GM23248 (cell line): Measurements from ENCODE around the gene PRR33. TPM values are rescaled to one million over a fixed set of nuclear protein-coding genes. Genes with fewer than 3 reads are reported as not detected.

Experiments used
- DNase-seq: peaks from one replicate; pipeline ENCODE4 v3.0.0-alpha.2; 2015
- H2AFZ ChIP-seq: fragments of 200-600 bp; sonication (generic); 2 replicates; pipeline ENCODE4 v1.6.1; 2016; ENCODE audit warnings: antibody characterized with exemption
- H3F3A ChIP-seq: fragments of 200-600 bp; sonication (generic); 2 replicates; pipeline ENCODE4 v1.6.1; 2016; ENCODE audit warnings: mild to moderate bottlenecking, antibody characterized with exemption, mixed run types; ENCODE audit not compliant: insufficient read depth
- H3K27ac ChIP-seq: fragments of 200-600 bp; sonication (generic); 2 replicates; pipeline ENCODE4 v1.5.1; 2016; ENCODE audit warnings: mild to moderate bottlenecking
- H3K27me3 ChIP-seq: fragments of 200-600 bp; sonication (generic); replicated peaks from 2 replicates; pipeline ENCODE4 v1.6.1; 2016; ENCODE audit warnings: mild to moderate bottlenecking; ENCODE audit not compliant: insufficient read depth
- H3K36me3 ChIP-seq: fragments of 200-600 bp; sonication (generic); 2 replicates; pipeline ENCODE4 v1.6.1; 2016; ENCODE audit warnings: low read depth, mild to moderate bottlenecking
- H3K4me1 ChIP-seq: fragments of 200-600 bp; sonication (generic); 2 replicates; pipeline ENCODE4 v1.6.1; 2016; ENCODE audit warnings: mild to moderate bottlenecking; ENCODE audit not compliant: insufficient read depth
- H3K4me2 ChIP-seq: fragments of 200-600 bp; sonication (generic); one replicate; pipeline ENCODE4 v1.6.1; 2016; ENCODE audit warnings: mild to moderate bottlenecking; ENCODE audit not compliant: unreplicated experiment
- H3K4me3 ChIP-seq: fragments of 200-600 bp; sonication (generic); 2 replicates; pipeline ENCODE4 v1.5.1; 2016; ENCODE audit warnings: mild to moderate bottlenecking
- H3K79me2 ChIP-seq: fragments of 200-600 bp; sonication (generic); 2 replicates; pipeline ENCODE4 v1.6.1; 2016; ENCODE audit warnings: mild to moderate bottlenecking; ENCODE audit not compliant: insufficient read depth
- H3K9ac ChIP-seq: fragments of 200-600 bp; sonication (generic); 2 replicates; pipeline ENCODE4 v1.6.1; 2016; ENCODE audit warnings: mild to moderate bottlenecking
- H3K9me2 ChIP-seq: fragments of 200-600 bp; sonication (generic); 2 replicates; pipeline ENCODE4 v1.6.1; 2016; ENCODE audit warnings: mixed run types, mild to moderate bottlenecking, moderate library complexity; ENCODE audit not compliant: insufficient read depth
- H3K9me3 ChIP-seq: fragments of 200-600 bp; sonication (generic); one replicate; pipeline ENCODE4 v1.6.1; 2017; ENCODE audit warnings: low read depth
- H4K20me1 ChIP-seq: fragments of 200-600 bp; sonication (generic); 2 replicates; pipeline ENCODE4 v1.6.0; 2016; ENCODE audit not compliant: insufficient read depth
- EZH2 ChIP-seq: fragments of 200-600 bp; sonication (generic); IDR thresholded peaks from 2 replicates; pipeline ENCODE4 v1.6.1; 2018; ENCODE audit warnings: antibody characterized with exemption, mild to moderate bottlenecking; ENCODE audit not compliant: insufficient read depth, poor library complexity, severe bottlenecking
- EZH2phosphoT487 ChIP-seq: fragments of 200-600 bp; sonication (generic); IDR thresholded peaks from 2 replicates; pipeline ENCODE4 v1.6.1; 2018; ENCODE audit warnings: antibody characterized with exemption, moderate library complexity, mild to moderate bottlenecking, low read depth; ENCODE audit not compliant: insufficient read depth
- WGBS, 2 experiments: methylation state at CpG; one replicate each; pipeline ENCODE4 v1.1.6; 2015 to 2017; ENCODE audit warnings: low lambda C conversion rate in 2 of 2, low coverage in 1 of 2; ENCODE audit errors: missing lambda C conversion rate in 2 of 2; 5-methylcytosine and 5-hydroxymethylcytosine counted together
- in situ Hi-C: fragments of 300-500 bp; cut with MboI; formaldehyde crosslinking; loops from 2 replicates; pipeline ENCODE4 v1.15.0; 2020
- polyA plus RNA-seq: library from polyadenylated mRNA; unstranded; fragments of >200 nt; fragmentation: Nextera tagmentation; extraction: Ambion mirVana; gene quantifications from 2 replicates; pipeline ENCODE4 v1.2.1, GENCODE V29; 2016
- total RNA-seq: library from RNA; depleted of rRNA; stranded (reverse); fragments of >200 nt; shearing (Covaris generic); gene quantifications from 2 replicates; pipeline ENCODE4 v1.2.3, GENCODE V29; 2014

Gene PRR33
- total and polyA plus RNA-seq, 2 experiments from 2014 or later = not detected

DNA sequence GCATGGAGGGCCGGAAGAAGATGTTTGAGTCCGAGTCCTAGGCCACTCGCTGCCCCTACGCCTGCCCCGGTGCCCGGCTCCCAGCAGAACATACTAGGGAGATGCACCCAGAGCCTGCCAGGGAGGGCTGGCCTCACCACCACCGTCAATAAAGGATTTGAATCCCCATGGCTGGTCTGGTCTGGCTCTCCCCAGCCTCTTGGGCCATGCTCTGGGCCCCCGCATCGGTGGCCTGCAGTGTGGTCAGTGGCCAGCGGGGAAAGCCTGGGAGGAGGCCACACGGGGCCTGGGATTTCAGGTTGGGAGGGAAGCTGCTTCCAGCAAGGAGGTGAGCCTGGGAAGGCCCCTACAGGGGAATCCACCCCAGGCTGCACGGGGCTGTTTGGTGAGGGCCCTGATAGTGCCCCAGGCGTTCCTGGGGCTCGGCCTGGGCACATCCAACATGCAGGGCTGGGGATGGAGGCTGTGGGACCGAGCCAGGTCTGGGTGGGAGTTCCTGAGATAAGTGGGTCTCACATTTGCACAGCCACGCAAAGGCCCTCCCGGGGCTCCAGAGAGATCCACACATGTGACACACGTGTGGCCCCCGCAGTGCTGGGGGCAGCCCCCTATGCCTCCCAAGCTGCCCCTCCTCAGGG, 50.1 kb downstream of the PRR33 start:
- no peaks in the 10 kb centered on the region for H4K20me1 ChIP-seq
- H3K4me1 ChIP-seq = no peaks in the 10 kb centered on the region
- H3K27ac ChIP-seq = no peak overlapping the region
- no peak for TF ChIP-seq EZH2phosphoT487
- no peak for TF ChIP-seq EZH2
- H3K36me3 ChIP-seq = no peaks in the 10 kb centered on the region
- no peak for DNase-seq
- H3K27me3 ChIP-seq = no peaks in the 10 kb centered on the region; the same call in 1 of the 2 replicates
- no peaks in the 10 kb centered on the region for H3K9me2 ChIP-seq
- WGBS, 2 experiments = 61 to 71% methylated on average over 17 to 19 of the region's 19 CpGs
- no peaks in the 10 kb centered on the region for H3K79me2 ChIP-seq
- H3K9me3 ChIP-seq = no peaks in the 10 kb centered on the region
- no peak overlapping the region for H2AFZ ChIP-seq
- no peak overlapping the region for H3K4me3 ChIP-seq
- H3F3A ChIP-seq = no peaks in the 10 kb centered on the region
- H3K9ac ChIP-seq = no peak overlapping the region
- no peak overlapping the region for H3K4me2 ChIP-seq
- in situ Hi-C loops = no loop called here

DNA sequence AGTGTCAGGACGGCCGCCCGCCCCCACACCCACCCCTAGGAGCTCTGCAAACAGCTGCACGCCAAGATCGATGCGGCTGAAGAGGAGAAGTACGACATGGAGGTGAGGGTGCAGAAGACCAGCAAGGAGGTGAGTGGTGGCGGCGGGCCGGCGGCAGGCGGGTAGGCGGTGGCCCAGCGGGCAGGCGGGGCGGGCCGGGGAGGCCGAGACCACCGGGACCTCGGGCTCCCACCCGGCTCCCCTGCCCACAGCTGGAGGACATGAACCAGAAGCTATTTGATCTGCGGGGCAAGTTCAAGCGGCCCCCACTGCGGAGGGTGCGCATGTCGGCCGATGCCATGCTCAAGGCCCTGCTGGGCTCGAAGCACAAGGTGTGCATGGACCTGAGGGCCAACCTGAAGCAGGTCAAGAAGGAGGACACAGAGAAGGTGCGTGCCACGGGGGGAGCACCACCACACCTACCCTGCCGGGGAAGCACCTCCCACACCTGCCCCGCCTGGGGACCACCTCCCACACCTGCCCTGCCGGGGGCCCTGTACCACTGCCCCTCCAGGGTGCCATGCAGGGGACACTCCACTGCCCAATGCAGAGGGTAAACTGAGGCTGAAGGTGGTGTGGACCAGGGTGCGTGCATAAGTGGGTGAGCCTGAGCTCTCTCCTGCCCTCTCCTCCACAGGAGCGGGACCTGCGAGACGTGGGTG, 50.8 kb downstream of the PRR33 start:
- 77 to 81% methylated on average over 21 to 37 of the region's 37 CpGs for WGBS, 2 experiments
- H3K4me1 ChIP-seq = no peaks in the 10 kb centered on the region
- no peak overlapping the region for H3K9ac ChIP-seq
- H4K20me1 ChIP-seq = no peaks in the 10 kb centered on the region
- no peak overlapping the region for H3K4me3 ChIP-seq
- no peaks in the 10 kb centered on the region for H3K79me2 ChIP-seq
- H3K27ac ChIP-seq = no peak overlapping the region
- in situ Hi-C loops = no loop called here
- no peak overlapping the region for H3K4me2 ChIP-seq
- H3K9me3 ChIP-seq = no peaks in the 10 kb centered on the region
- no peaks in the 10 kb centered on the region for H3F3A ChIP-seq
- H3K36me3 ChIP-seq = no peaks in the 10 kb centered on the region
- no peaks in the 10 kb centered on the region; the same call in 1 of the 2 replicates for H3K27me3 ChIP-seq
- no peak overlapping the region for H2AFZ ChIP-seq
- H3K9me2 ChIP-seq = no peaks in the 10 kb centered on the region
- no peak for DNase-seq
- TF ChIP-seq EZH2phosphoT487 (no peak), EZH2 (no peak)

- H3K9me2 ChIP-seq = no peaks in the 10 kb centered on the region
- H3F3A ChIP-seq = no peaks in the 10 kb centered on the region
- no peaks in the 10 kb centered on the region for H3K79me2 ChIP-seq
- 73 to 76% methylated on average over 8 to 25 of the region's 26 CpGs for WGBS, 2 experiments
- no peaks in the 10 kb centered on the region for H3K36me3 ChIP-seq
- no peak overlapping the region for H3K4me2 ChIP-seq
- H4K20me1 ChIP-seq = no peaks in the 10 kb centered on the region
- no peak for DNase-seq
- H3K4me3 ChIP-seq = no peak overlapping the region
- in situ Hi-C loops = no loop called here
- H3K27ac ChIP-seq = no peak overlapping the region
- no peaks in the 10 kb centered on the region; the same call in 1 of the 2 replicates for H3K27me3 ChIP-seq
- H3K9me3 ChIP-seq = no peaks in the 10 kb centered on the region
- H3K4me1 ChIP-seq = no peaks in the 10 kb centered on the region
- TF ChIP-seq EZH2phosphoT487 (no peak), EZH2 (no peak)
- no peak overlapping the region for H2AFZ ChIP-seq
- no peak overlapping the region for H3K9ac ChIP-seq
Measured at GRCh38 chr11:1839924-1840779, 51.5 kb downstream of the PRR33 start.

GRCh38 chr11:1839204-1839923, 52.3 kb downstream of the PRR33 start:
- Histone ChIP-seq H3K27me3 (no peaks in the 10 kb centered on the region), H3K9me3 (no peaks in the 10 kb centered on the region), H2AFZ (no peak overlapping the region), H3K4me2 (no peak overlapping the region), H4K20me1 (no peaks in the 10 kb centered on the region), H3K79me2 (no peaks in the 10 kb centered on the region), H3K9ac (no peak overlapping the region), H3K27ac (no peak overlapping the region), H3K9me2 (no peaks in the 10 kb centered on the region), H3F3A (no peaks in the 10 kb centered on the region), H3K36me3 (no peaks in the 10 kb centered on the region), H3K4me1 (no peaks in the 10 kb centered on the region), H3K4me3 (no peak overlapping the region)
- in situ Hi-C loops = no loop called here
- TF ChIP-seq EZH2 (no peak), EZH2phosphoT487 (no peak)
- WGBS, 2 experiments = 74 to 76% methylated on average over 10 to 12 of the region's 12 CpGs
- DNase-seq = no peak
